ENCODE data around the gene PRR35.

The PRR35 gene

GRCh38 chr16:560701-561412, 663 bp downstream of the PRR35 start:
- TF ChIP-seq TAF1 (IDR thresholded peaks at IDR 0.05; ENCODE audit: borderline replicate concordance, insufficient read depth, low read length) (no peak), SIN3A (IDR thresholded peaks at IDR 0.05; ENCODE audit: borderline replicate concordance, insufficient read depth, low read length) (no peak), FOXP2 (optimal IDR thresholded peaks at IDR 0.05; ENCODE audit: borderline replicate concordance, extremely low read depth, extremely low read length, insufficient read depth) (no peak), REST (IDR thresholded peaks at IDR 0.05; ENCODE audit: insufficient read depth in 1 of 2, low read depth in 2 of 2, low read length in 2 of 2) (no peak), POLR2AphosphoS5 (IDR thresholded peaks at IDR 0.05; ENCODE audit: low read depth, low read length) (no peak)

GRCh38 chr16:561413-561794, 1.2 kb downstream of the PRR35 start:
- no peak for TF ChIP-seq SIN3A (IDR thresholded peaks at IDR 0.05; ENCODE audit: borderline replicate concordance, insufficient read depth, low read length)
- no peak for TF ChIP-seq POLR2AphosphoS5 (IDR thresholded peaks at IDR 0.05; ENCODE audit: low read depth, low read length)
- no peak for TF ChIP-seq TAF1 (IDR thresholded peaks at IDR 0.05; ENCODE audit: borderline replicate concordance, insufficient read depth, low read length)
- TF ChIP-seq REST (IDR thresholded peaks at IDR 0.05; ENCODE audit: insufficient read depth in 1 of 2, low read depth in 2 of 2, low read length in 2 of 2), result no peak
- TF ChIP-seq FOXP2 (optimal IDR thresholded peaks at IDR 0.05; ENCODE audit: borderline replicate concordance, extremely low read depth, extremely low read length, insufficient read depth), result no peak

GRCh38 chr16:561957-562938, 2.1 kb downstream of the PRR35 start:
- no peak for TF ChIP-seq POLR2AphosphoS5 (IDR thresholded peaks at IDR 0.05; ENCODE audit: low read depth, low read length)
- no peak for TF ChIP-seq SIN3A (IDR thresholded peaks at IDR 0.05; ENCODE audit: borderline replicate concordance, insufficient read depth, low read length)
- no peak for TF ChIP-seq TAF1 (IDR thresholded peaks at IDR 0.05; ENCODE audit: borderline replicate concordance, insufficient read depth, low read length)
- TF ChIP-seq REST (IDR thresholded peaks at IDR 0.05; ENCODE audit: insufficient read depth in 1 of 2, low read depth in 2 of 2, low read length in 2 of 2), result no peak
- no peak for TF ChIP-seq FOXP2 (optimal IDR thresholded peaks at IDR 0.05; ENCODE audit: borderline replicate concordance, extremely low read depth, extremely low read length, insufficient read depth)

- TF ChIP-seq POLR2AphosphoS5 (IDR thresholded peaks at IDR 0.05; ENCODE audit: low read depth, low read length) (no peak), FOXP2 (optimal IDR thresholded peaks at IDR 0.05; ENCODE audit: borderline replicate concordance, extremely low read depth, extremely low read length, insufficient read depth) (no peak), REST (IDR thresholded peaks at IDR 0.05; ENCODE audit: insufficient read depth in 1 of 2, low read depth in 2 of 2, low read length in 2 of 2) (no peak), TAF1 (IDR thresholded peaks at IDR 0.05; ENCODE audit: borderline replicate concordance, insufficient read depth, low read length) (no peak), SIN3A (IDR thresholded peaks at IDR 0.05; ENCODE audit: borderline replicate concordance, insufficient read depth, low read length) (no peak)
These were observed 3.0 kb downstream of the PRR35 start for GRCh38 chr16:563072-563644.
